ENCODE measurements around the gene BGN.

DNA sequence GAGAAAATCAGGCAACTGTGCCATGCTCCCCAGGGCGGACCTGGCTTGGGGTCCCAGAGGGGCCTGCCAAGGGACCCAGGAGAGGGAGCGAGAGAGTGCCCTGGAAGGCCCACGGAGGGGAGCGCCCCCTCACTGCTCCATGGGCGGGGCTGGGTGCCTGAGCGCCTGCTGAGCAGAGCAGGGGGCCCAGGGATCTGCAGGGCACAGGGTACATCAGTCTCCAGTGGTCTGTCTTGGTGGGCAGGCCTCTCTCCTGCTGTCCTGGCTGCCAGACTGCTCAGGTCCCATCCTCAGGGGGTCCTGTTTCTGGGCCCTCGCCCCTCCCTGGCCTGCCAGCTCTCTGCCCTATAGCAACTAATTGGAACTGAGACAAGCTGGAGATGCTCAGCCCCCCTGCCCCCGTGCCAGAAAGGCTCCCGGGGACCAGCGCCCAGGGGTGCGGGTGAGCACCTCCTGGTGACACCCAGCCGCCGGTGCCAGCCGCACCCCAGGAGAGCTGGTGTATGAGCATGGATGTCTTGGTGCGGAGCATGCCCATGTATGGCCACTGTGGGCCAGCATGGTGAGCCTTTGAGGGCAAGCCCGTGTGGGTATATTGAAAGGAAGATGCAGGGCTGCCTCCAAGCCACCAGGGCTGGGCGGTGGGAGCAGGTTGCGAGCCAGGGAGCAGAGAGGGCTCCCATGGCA lies 1.3 kb downstream of the BGN start:
- TF ChIP-seq EZH2phosphoT487 (IDR thresholded peaks at IDR 0.05; ENCODE audit: insufficient read depth, low read depth) (no peak), EZH2 (IDR thresholded peaks at IDR 0.05; ENCODE audit: insufficient read depth, poor library complexity, severe bottlenecking) (no peak)

Data from GM23248 (cell line).